Measurements from ENCODE around the gene LPAR2.
"Not testable (repeated sequence)": the region's sequence is repeated elsewhere in the genome, so short reads cannot be mapped to it uniquely, and the experiment has no call there.

Gene LPAR2

GRCh38 chr19:19630062-19630414 is 2.0 kb upstream of the LPAR2 start:
- DNase-seq: no peak

GRCh38 chr19:19628501-19629134 is 598 bp upstream of the LPAR2 start:
- peak; percentile 71 for DNase-seq

- DNase-seq: peak; percentile 46
These were observed 1.2 kb downstream of the LPAR2 start for GRCh38 chr19:19626516-19627472.

- DNase-seq: peak; percentile 31
These were observed 3.9 kb downstream of the LPAR2 start for GRCh38 chr19:19624032-19624570.

- peak; percentile 26 for DNase-seq
These were observed 4.6 kb downstream of the LPAR2 start for GRCh38 chr19:19623383-19623782.

GRCh38 chr19:19619849-19620210 is 8.2 kb downstream of the LPAR2 start:
- DNase-seq: no peak

- no peak for DNase-seq
These were observed 8.7 kb downstream of the LPAR2 start for GRCh38 chr19:19619181-19619848.

- peak; percentile 95 for DNase-seq
These were observed 9.6 kb downstream of the LPAR2 start, which contains the start of gene PBX4 for GRCh38 chr19:19618219-19619051. TSS of gene PBX4 (minus strand) at chr19:19618687. CDS start at chr19:19618629, 58 bp downstream.

- DNase-seq: no peak
These were observed 12.9 kb downstream of the LPAR2 start for GRCh38 chr19:19615086-19615485.

GRCh38 chr19:19613506-19613905 is 14.5 kb downstream of the LPAR2 start:
- no peak for DNase-seq

- DNase-seq: no peak
These were observed 17.4 kb downstream of the LPAR2 start for GRCh38 chr19:19610376-19611202.

- not testable (repeated sequence) for DNase-seq
These were observed 21.3 kb downstream of the LPAR2 start for GRCh38 chr19:19606686-19607085.

- DNase-seq: no peak
These were observed 22.0 kb downstream of the LPAR2 start for GRCh38 chr19:19606021-19606420.

GRCh38 chr19:19602713-19603324 is 25.2 kb downstream of the LPAR2 start:
- no peak for DNase-seq

- no peak for DNase-seq
These were observed 25.8 kb downstream of the LPAR2 start for GRCh38 chr19:19602136-19602712.

- no peak for DNase-seq
These were observed 27.2 kb downstream of the LPAR2 start for GRCh38 chr19:19600793-19601330.

GRCh38 chr19:19598728-19599451 is 29.1 kb downstream of the LPAR2 start:
- DNase-seq: not testable (repeated sequence)

- DNase-seq: no peak
These were observed 30.2 kb downstream of the LPAR2 start for GRCh38 chr19:19597809-19598306.

GRCh38 chr19:19595171-19595701 is 32.8 kb downstream of the LPAR2 start:
- DNase-seq: no peak
